H1 (cell line): Measurements from ENCODE around the gene C2orf80. TPM values are rescaled to one million over a fixed set of nuclear protein-coding genes. Genes with fewer than 3 reads are reported as not detected.

ENCODE experiments used
- CTCF ChIA-PET: fragments of 300-600 bp; sonication (Branson Sonifier 250); formaldehyde crosslinking; loops from one replicate; lab custom pipeline; 2021; ENCODE audit not compliant: partially characterized antibody; lab: Charles Lee
- POLR2A ChIA-PET: fragments of 300-600 bp; sonication (Branson Sonifier 250); formaldehyde crosslinking; loops from one replicate; lab custom pipeline; 2021; ENCODE audit warnings: inconsistent platforms; ENCODE audit not compliant: partially characterized antibody; lab: Charles Lee
- DNase-seq, 2 experiments: peaks; one replicate each; pipeline versions ENCODE4 v3.0.0 to v3.0.0-alpha.2; 2010 to 2022; ENCODE audit warnings: low spot score in 2 of 2, low read depth in 1 of 2, mixed read lengths in 1 of 2
- FAIRE-seq: peaks from 2 replicates; lab custom pipeline; 2011; peaks lifted over from hg19 to GRCh38; lab: Jason Lieb, UNC
- H2AFZ ChIP-seq: 2 replicates; pipeline ENCODE4 v1.8.1; 2012; ENCODE audit warnings: low read length, inconsistent platforms
- H2AK5ac ChIP-seq: 2 replicates; pipeline ENCODE4 v1.6.1; 2013; ENCODE audit warnings: low read depth, low read length
- H2BK120ac ChIP-seq: replicated peaks from 2 replicates; pipeline ENCODE3; 2013; ENCODE audit warnings: low read depth, low read length, inconsistent platforms
- H2BK12ac ChIP-seq: 2 replicates; pipeline ENCODE4 v1.6.1; 2013; ENCODE audit warnings: low read depth, low read length
- H2BK15ac ChIP-seq: 2 replicates; pipeline ENCODE4 v1.6.1; 2013; ENCODE audit warnings: low read length
- H2BK20ac ChIP-seq: 2 replicates; pipeline ENCODE4 v1.6.1; 2013; ENCODE audit warnings: low read length
- H2BK5ac ChIP-seq: 2 replicates; pipeline ENCODE4 v1.6.1; 2013; ENCODE audit warnings: low read depth, low read length
- H3K14ac ChIP-seq: 2 replicates; pipeline ENCODE4 v1.6.1; 2013; ENCODE audit warnings: inconsistent platforms; ENCODE audit not compliant: insufficient read length
- H3K18ac ChIP-seq: 2 replicates; pipeline ENCODE4 v1.6.1; 2013; ENCODE audit warnings: low read length; ENCODE audit errors: extremely low read depth
- H3K23ac ChIP-seq: 2 replicates; pipeline ENCODE4 v1.6.1; 2013; ENCODE audit warnings: inconsistent platforms; ENCODE audit not compliant: insufficient read length
- H3K23me2 ChIP-seq: 2 replicates; pipeline ENCODE4 v1.6.1; 2013; ENCODE audit warnings: low read depth, low read length
- H3K27ac ChIP-seq: 2 replicates; pipeline ENCODE4 v1.6.1; 2011; ENCODE audit warnings: low read depth, low read length, inconsistent platforms
- H3K27me3 ChIP-seq, 4 experiments: replicated peaks in 1 of 4; 1 replicate in 1 of 4; 2 replicates in 3 of 4; pipeline versions ENCODE4 v1.6.1 to v1.8.1; 2011 to 2013; ENCODE audit warnings: low read length in 3 of 4, mild to moderate bottlenecking in 3 of 4, inconsistent platforms in 2 of 4, mixed read lengths in 2 of 4, moderate library complexity in 1 of 4; ENCODE audit not compliant: control insufficient read depth in 3 of 4, insufficient read depth in 3 of 4; ENCODE audit errors: extremely low read depth in 1 of 4
- H3K36me3 ChIP-seq, 4 experiments: 2 replicates each; pipeline versions ENCODE4 v1.6.1 to v1.8.1; 2011 to 2013; ENCODE audit warnings: mild to moderate bottlenecking in 4 of 4, low read length in 3 of 4, moderate library complexity in 2 of 4, control low read depth in 1 of 4, inconsistent platforms in 1 of 4; ENCODE audit not compliant: insufficient read depth in 4 of 4, control insufficient read depth in 2 of 4
- H3K4ac ChIP-seq: replicated peaks from 2 replicates; pipeline ENCODE3; 2013; ENCODE audit warnings: low read length, low read depth, mixed read lengths, inconsistent platforms; ENCODE audit not compliant: insufficient read length
- H3K4me1 ChIP-seq, 4 experiments: replicated peaks in 1 of 4; 1 replicate in 1 of 4; 2 replicates in 3 of 4; pipeline versions ENCODE4 v1.6.1 to v1.8.1; 2011 to 2013; ENCODE audit warnings: low read length in 3 of 4, inconsistent platforms in 2 of 4, mixed read lengths in 1 of 4; ENCODE audit not compliant: insufficient read depth in 4 of 4, control insufficient read depth in 3 of 4
- H3K4me2 ChIP-seq, 2 experiments: 2 replicates each; pipeline versions ENCODE4 v1.6.1 to v1.8.1; 2011 to 2013; ENCODE audit warnings: low read depth in 2 of 2, low read length in 2 of 2, control low read depth in 1 of 2, inconsistent platforms in 1 of 2, mild to moderate bottlenecking in 1 of 2; ENCODE audit not compliant: insufficient read depth in 1 of 2
- H3K4me3 ChIP-seq, 4 experiments: fragments of 200-600, 300-600 bp in 1 of 4; sonication (generic), shearing (Covaris generic), sonication (Bioruptor Twin) in 1 of 4; 2 replicates each; pipeline versions ENCODE4 v1.5.1 to v1.8.1; 2011 to 2016; ENCODE audit warnings: low read length in 4 of 4, low read depth in 3 of 4, control low read depth in 2 of 4, inconsistent platforms in 2 of 4, mild to moderate bottlenecking in 2 of 4, mixed read lengths in 1 of 4, moderate library complexity in 1 of 4; ENCODE audit not compliant: insufficient read depth in 2 of 4; ENCODE audit errors: extremely low read depth in 1 of 4
- H3K56ac ChIP-seq: replicated peaks from 2 replicates; pipeline ENCODE3; 2013; ENCODE audit warnings: low read depth, mild to moderate bottlenecking, mixed read lengths, low read length, inconsistent platforms; ENCODE audit not compliant: insufficient read length
- H3K79me1 ChIP-seq: 2 replicates; pipeline ENCODE4 v1.6.1; 2013; ENCODE audit warnings: low read depth, low read length, control low read depth
- H3K79me2 ChIP-seq, 2 experiments: 2 replicates each; pipeline versions ENCODE4 v1.6.1 to v1.8.1; 2012 to 2013; ENCODE audit warnings: low read length in 2 of 2, mild to moderate bottlenecking in 2 of 2, inconsistent platforms in 1 of 2; ENCODE audit not compliant: insufficient read depth in 2 of 2, control insufficient read depth in 1 of 2
- H3K9ac ChIP-seq, 4 experiments: replicated peaks in 1 of 4; 1 replicate in 1 of 4; 2 replicates in 3 of 4; pipeline versions ENCODE4 v1.6.1 to v1.8.1; 2011 to 2013; ENCODE audit warnings: low read depth in 3 of 4, low read length in 3 of 4, control low read depth in 2 of 4, mild to moderate bottlenecking in 2 of 4, moderate library complexity in 2 of 4, inconsistent platforms in 1 of 4; ENCODE audit errors: extremely low read depth in 1 of 4
- H3K9me3 ChIP-seq, 2 experiments: 2 replicates each; pipeline versions ENCODE4 v1.6.1 to v1.8.1; 2012 to 2013; ENCODE audit warnings: mild to moderate bottlenecking in 2 of 2, moderate library complexity in 2 of 2, control low read depth in 1 of 2, inconsistent platforms in 1 of 2, low read depth in 1 of 2, low read length in 1 of 2, mixed read lengths in 1 of 2; ENCODE audit not compliant: insufficient read depth in 2 of 2
- H4K20me1 ChIP-seq, 2 experiments: replicated peaks in 1 of 2; 2 replicates each; pipeline versions ENCODE3 to v1.8.1; 2011 to 2013; ENCODE audit warnings: inconsistent platforms in 2 of 2, low read length in 2 of 2, mild to moderate bottlenecking in 1 of 2; ENCODE audit not compliant: insufficient read depth in 2 of 2, control insufficient read depth in 1 of 2
- H4K5ac ChIP-seq: 2 replicates; pipeline ENCODE4 v1.6.1; 2013; ENCODE audit warnings: low read length, low read depth, mixed read lengths, inconsistent platforms; ENCODE audit not compliant: insufficient read length
- H4K8ac ChIP-seq: 2 replicates; pipeline ENCODE4 v1.8.0; 2013; ENCODE audit warnings: mild to moderate bottlenecking, moderate library complexity, low read length, inconsistent platforms; ENCODE audit not compliant: insufficient read depth; ENCODE audit errors: extremely low read depth
- H4K91ac ChIP-seq: replicated peaks from 2 replicates; pipeline ENCODE3; 2013; ENCODE audit warnings: low read length, mixed read lengths, inconsistent platforms; ENCODE audit not compliant: insufficient read length
- ATF3 ChIP-seq: IDR thresholded peaks from 2 replicates; pipeline ENCODE4 v1.6.1; 2011; ENCODE audit warnings: low read depth, mild to moderate bottlenecking, low read length; ENCODE audit not compliant: insufficient read depth
- CTBP2 ChIP-seq: IDR thresholded peaks from 2 replicates; pipeline ENCODE4 v1.7.0; 2011; ENCODE audit warnings: borderline replicate concordance, mild to moderate bottlenecking, moderate library complexity, mixed read lengths, low read length; ENCODE audit not compliant: insufficient read depth, insufficient read length
- JUN ChIP-seq: IDR thresholded peaks from 2 replicates; pipeline ENCODE4 v1.6.1; 2011; ENCODE audit warnings: low read depth, mild to moderate bottlenecking, improper control_type of control experiment, low read length
- NRF1 ChIP-seq: IDR thresholded peaks from 2 replicates; pipeline ENCODE4 v1.6.1; 2011; ENCODE audit warnings: mild to moderate bottlenecking, low read depth, low read length, improper control_type of control experiment
- RBBP5 ChIP-seq: IDR thresholded peaks from 2 replicates; pipeline ENCODE4 v1.7.1; 2012; ENCODE audit warnings: low read depth, mild to moderate bottlenecking, inconsistent platforms, low read length, moderate library complexity, borderline replicate concordance
- SIN3A ChIP-seq, 2 experiments: IDR thresholded peaks in 1 of 2; conservative IDR thresholded peaks in 1 of 2; 2 replicates each; pipeline ENCODE4 v1.6.1; 2011 to 2012; ENCODE audit warnings: low read length in 2 of 2, improper control_type of control experiment in 1 of 2, low read depth in 1 of 2, mild to moderate bottlenecking in 1 of 2
- SIX5 ChIP-seq: IDR thresholded peaks from 2 replicates; pipeline ENCODE4 v1.6.1; 2011; ENCODE audit warnings: mild to moderate bottlenecking, low read depth, low read length
- WGBS, 2 experiments: shearing (Covaris generic) in 1 of 2; methylation state at CpG; one replicate each; pipeline versions ENCODE4 v1.1.6 to v1.1.7; 2013 to 2015; ENCODE audit warnings: low lambda C conversion rate in 2 of 2, mixed read lengths in 2 of 2, inconsistent platforms in 1 of 2, low coverage in 1 of 2, missing lambda C conversion rate in 1 of 2; ENCODE audit not compliant: insufficient replicate concordance in 2 of 2, insufficient coverage in 1 of 2, insufficient read length in 1 of 2; ENCODE audit errors: extremely low coverage in 1 of 2, missing lambda C conversion rate in 1 of 2; 5-methylcytosine and 5-hydroxymethylcytosine counted together
- polyA plus RNA-seq, 7 experiments: library from polyadenylated mRNA; depleted of rRNA in 3 of 7; stranded (reverse) in 5 of 7; unstranded in 2 of 7; fragments of >200 nt in 5 of 7; fragments of 200-250 nt in 2 of 7; gene quantifications; 1 replicate in 5 of 7; 2 replicates in 1 of 7; 4 replicates in 1 of 7; pipeline versions ENCODE4 v1.2.1 to v1.2.3, GENCODE V29; 2011 to 2013; ENCODE audit warnings: missing spikeins in 2 of 7, mixed read lengths in 2 of 7
- total RNA-seq: library from RNA; stranded (reverse); fragmentation: NEBNext Ultra II Directional; extraction: Animal tissue kit (Norgen Biotek cat#: 25700); gene quantifications from 2 replicates; pipeline ENCODE4 v1.2.1, GENCODE V29; 2021
- TF ChIP-seq, protein P1 (sequence below): IDR thresholded peaks from 2 replicates; pipeline ENCODE4 v1.6.1; 2012; ENCODE audit warnings: inconsistent platforms

The C2orf80 gene
- total and polyA plus RNA-seq, 2 of the 8 experiments (the other 6 are each of a cell fraction or from before 2014, with no cell fraction given): 0.97 to 1.1 TPM

- CTCF ChIA-PET: interaction anchor here (1.5 to 3.7 kb wide), 5 partner anchors 13 to 45 kb away, joined by 4 to 17 read pairs (median 5); no protein-coding TSS in a partner anchor
- no peak within 1 kb of the TSS for H3K4me2 ChIP-seq
- whole genome bisulfite sequencing, 2 experiments: 82% methylated on average over 19 of the region's 19 CpGs; no CpG with 5 or more reads in 1 of the 2 experiments
- no peak for TF ChIP-seq SIX5
- TF ChIP-seq JUN: no peak
- TF ChIP-seq RBBP5: no peak
- TF ChIP-seq, protein P1, sequence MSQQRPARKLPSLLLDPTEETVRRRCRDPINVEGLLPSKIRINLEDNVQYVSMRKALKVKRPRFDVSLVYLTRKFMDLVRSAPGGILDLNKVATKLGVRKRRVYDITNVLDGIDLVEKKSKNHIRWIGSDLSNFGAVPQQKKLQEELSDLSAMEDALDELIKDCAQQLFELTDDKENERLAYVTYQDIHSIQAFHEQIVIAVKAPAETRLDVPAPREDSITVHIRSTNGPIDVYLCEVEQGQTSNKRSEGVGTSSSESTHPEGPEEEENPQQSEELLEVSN: no peak
- TF ChIP-seq NRF1: no peak
- no peak for TF ChIP-seq SIN3A (conservative IDR thresholded peaks at IDR 0.05 in 1 of 2, IDR thresholded peaks at IDR 0.05 in 1 of 2; ENCODE audit: low read depth in 1 of 2, low read length in 2 of 2)
- TF ChIP-seq ATF3: no peak
- TF ChIP-seq CTBP2: no peak
Measured at GRCh38 chr2:208129744-208130711, 59.8 kb downstream of the C2orf80 start, which contains the start of gene CRYGC. CRYGC (minus strand) TSS chr2:208129828; CDS start chr2:208129792, 36 bp downstream.

More at GRCh38 chr2:208129744-208130711, 59.8 kb downstream of the C2orf80 start, which contains the start of gene CRYGC:
- no peak within 1 kb of the TSS for H3K4me3 ChIP-seq
- H2BK5ac ChIP-seq: no peak within 1 kb of the TSS
- H4K20me1 ChIP-seq: no peaks in the 10 kb centered on the region
- H2AFZ ChIP-seq: no peak within 1 kb of the TSS
- H3K23ac ChIP-seq: no peak within 1 kb of the TSS
- H2BK20ac ChIP-seq: no peak within 1 kb of the TSS
- no peak within 1 kb of the TSS for H3K9ac ChIP-seq
- no peaks in the 10 kb centered on the region for H3K4me1 ChIP-seq
- H3K27ac ChIP-seq: no peak within 1 kb of the TSS
- H3K36me3 ChIP-seq: no peaks in the 10 kb centered on the region
- POLR2A ChIA-PET: interaction anchor here (1.0 to 1.1 kb wide), 2 partner anchors 15 to 16 kb away, joined by 3 to 4 read pairs; partner anchors contain the start of gene CRYGB
- no peaks in the 10 kb centered on the region for H3K23me2 ChIP-seq
- no peaks in the 10 kb centered on the region for H3K9me3 ChIP-seq
- H4K5ac ChIP-seq: no peak within 1 kb of the TSS
- no peak within 1 kb of the TSS for H2BK15ac ChIP-seq
- no peak for FAIRE-seq
- no peak within 1 kb of the TSS for H3K4ac ChIP-seq
- H3K18ac ChIP-seq: no peak within 1 kb of the TSS
- H3K27me3 ChIP-seq: no peaks in the 10 kb centered on the region
- H4K8ac ChIP-seq: no peak within 1 kb of the TSS
- no peaks in the 10 kb centered on the region for H3K79me2 ChIP-seq
- H3K79me1 ChIP-seq: no peaks in the 10 kb centered on the region
- no peak within 1 kb of the TSS for H3K56ac ChIP-seq
- no peak within 1 kb of the TSS for H2BK12ac ChIP-seq
- no peak within 1 kb of the TSS for H4K91ac ChIP-seq
- H2BK120ac ChIP-seq: no peak within 1 kb of the TSS
- H2AK5ac ChIP-seq: no peak within 1 kb of the TSS
- H3K14ac ChIP-seq: no peak within 1 kb of the TSS
- no peak for DNase-seq
